CD8-positive, alpha-beta memory T cell (primary cell): ENCODE data around the gene PPP6R3. TPM values are rescaled to one million over a fixed set of nuclear protein-coding genes. Genes with fewer than 3 reads are reported as not detected.
"Not testable (repeated sequence)": the region's sequence is repeated elsewhere in the genome, so short reads cannot be mapped to it uniquely, and the experiment has no call there.

Experiments
- CTCF ChIA-PET: fragments of 350-600 bp; sonication (Branson Sonifier 250); formaldehyde crosslinking; loops from one replicate; lab custom pipeline; 2021; ENCODE audit warnings: antibody characterized with exemption; lab: Charles Lee
- POLR2A ChIA-PET: fragments of 350-600 bp; sonication (Branson Sonifier 250); formaldehyde crosslinking; loops from one replicate; lab custom pipeline; 2021; ENCODE audit warnings: antibody characterized with exemption; lab: Charles Lee
- DNase-seq, 5 donors: peaks; one replicate each; pipeline versions ENCODE4 v3.0.0 to v3.0.0-alpha.2; 2020 to 2022; ENCODE audit warnings: mixed read lengths in 1 of 5
- H3K27ac ChIP-seq: one replicate; pipeline ENCODE4 v1.7.0; 2013; ENCODE audit warnings: low read depth, mild to moderate bottlenecking, low read length, moderate library complexity
- H3K27me3 ChIP-seq: 2 replicates; pipeline ENCODE4 v1.7.0; 2013; ENCODE audit warnings: low read length, mild to moderate bottlenecking; ENCODE audit not compliant: insufficient read depth, poor library complexity, severe bottlenecking
- H3K36me3 ChIP-seq: 2 replicates; pipeline ENCODE4 v1.7.0; 2013; ENCODE audit warnings: mild to moderate bottlenecking, low read length, moderate library complexity; ENCODE audit not compliant: insufficient read depth
- H3K4me1 ChIP-seq: 2 replicates; pipeline ENCODE4 v1.7.0; 2013; ENCODE audit warnings: mild to moderate bottlenecking, low read length, moderate library complexity; ENCODE audit not compliant: insufficient read depth
- H3K4me3 ChIP-seq: 2 replicates; pipeline ENCODE4 v1.7.0; 2013; ENCODE audit warnings: mild to moderate bottlenecking, low read length
- H3K9me3 ChIP-seq: 2 replicates; pipeline ENCODE4 v1.7.0; 2013; ENCODE audit warnings: mild to moderate bottlenecking, low read length
- H3K27ac Mint-ChIP-seq, 8 donors: one replicate each; pipeline ENCODE4 v1.8.0; 2020 to 2021; ENCODE audit warnings: mixed read lengths in 8 of 8, mild to moderate bottlenecking in 6 of 8, inconsistent platforms in 3 of 8, moderate library complexity in 3 of 8
- H3K27me3 Mint-ChIP-seq, 2 donors: one replicate each; pipeline ENCODE4 v1.8.0; 2020 to 2021; ENCODE audit warnings: mixed read lengths in 2 of 2, mild to moderate bottlenecking in 1 of 2, moderate library complexity in 1 of 2
- H3K36me3 Mint-ChIP-seq, 3 donors: one replicate each; pipeline ENCODE4 v1.8.0; 2020 to 2021; ENCODE audit warnings: mixed read lengths in 3 of 3, inconsistent platforms in 1 of 3, mild to moderate bottlenecking in 1 of 3
- H3K4me1 Mint-ChIP-seq, 3 donors: one replicate each; pipeline ENCODE4 v1.8.0; 2020 to 2021; ENCODE audit warnings: mixed read lengths in 3 of 3, inconsistent platforms in 1 of 3, mild to moderate bottlenecking in 1 of 3
- H3K4me3 Mint-ChIP-seq, 7 donors: one replicate each; pipeline ENCODE4 v1.8.0; 2020 to 2021; ENCODE audit warnings: mixed read lengths in 7 of 7, mild to moderate bottlenecking in 6 of 7, moderate library complexity in 4 of 7, inconsistent platforms in 2 of 7
- H3K9me3 Mint-ChIP-seq, 5 donors: one replicate each; pipeline ENCODE4 v1.8.0; 2020 to 2022; ENCODE audit warnings: mixed read lengths in 5 of 5, mild to moderate bottlenecking in 3 of 5, moderate library complexity in 2 of 5, inconsistent platforms in 1 of 5
- polyA plus RNA-seq: library from polyadenylated mRNA; unstranded; fragments of 300-500 nt; fragmentation: Illumina TruSeq; gene quantifications from one replicate; pipeline ENCODE4 v1.2.3, GENCODE V29; 2021
- total RNA-seq, 2 experiments: library from RNA; stranded (reverse); gene quantifications; one replicate each; pipeline ENCODE4 v1.2.3, GENCODE V29; 2021

PPP6R3 gene
- total and polyA plus RNA-seq, 3 experiments from 2014 or later = 49.3 to 119 (median 118) TPM

DNA sequence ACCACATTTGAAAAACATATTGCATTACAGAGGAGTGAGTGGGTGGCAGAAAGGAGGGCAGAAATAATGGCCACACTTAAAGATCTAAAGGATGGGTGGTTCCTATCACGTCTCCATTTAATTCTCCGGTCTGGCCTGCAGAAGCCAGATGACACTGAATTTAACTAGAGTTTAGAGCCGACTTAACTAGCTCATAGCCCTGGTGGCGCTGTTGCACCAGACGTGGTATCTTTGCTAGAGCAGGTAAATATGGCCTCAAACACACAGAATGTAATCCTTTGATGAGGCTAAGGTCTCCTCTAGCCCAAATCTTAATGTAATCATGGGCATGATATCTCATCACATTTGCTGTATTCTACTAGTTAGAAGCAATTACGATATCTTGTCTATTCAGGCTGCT lies 172.2 kb downstream of the PPP6R3 start:
- no peak overlapping the region for H3K4me3 Mint-ChIP-seq
- no peak overlapping the region for H3K27ac Mint-ChIP-seq
- peaks cover 11 to 27% of the 10 kb centered on the region in 2 donors for H3K27me3 Mint-ChIP-seq
- H3K9me3 Mint-ChIP-seq = no peaks in the 10 kb centered on the region
- H3K36me3 Mint-ChIP-seq = no peaks in the 10 kb centered on the region
- ChIA-PET CTCF (no interaction called here), POLR2A (no interaction called here)
- H3K9me3 ChIP-seq = no peaks in the 10 kb centered on the region
- no peaks in the 10 kb centered on the region for H3K36me3 ChIP-seq
- H3K27me3 ChIP-seq = no peaks in the 10 kb centered on the region
- peak; percentile 8 to 55 (median 10) for DNase-seq
- no peak overlapping the region for H3K4me3 ChIP-seq
- no peaks in the 10 kb centered on the region for H3K4me1 ChIP-seq
- H3K4me1 Mint-ChIP-seq = no peaks in the 10 kb centered on the region
- no peak overlapping the region for H3K27ac ChIP-seq

DNA sequence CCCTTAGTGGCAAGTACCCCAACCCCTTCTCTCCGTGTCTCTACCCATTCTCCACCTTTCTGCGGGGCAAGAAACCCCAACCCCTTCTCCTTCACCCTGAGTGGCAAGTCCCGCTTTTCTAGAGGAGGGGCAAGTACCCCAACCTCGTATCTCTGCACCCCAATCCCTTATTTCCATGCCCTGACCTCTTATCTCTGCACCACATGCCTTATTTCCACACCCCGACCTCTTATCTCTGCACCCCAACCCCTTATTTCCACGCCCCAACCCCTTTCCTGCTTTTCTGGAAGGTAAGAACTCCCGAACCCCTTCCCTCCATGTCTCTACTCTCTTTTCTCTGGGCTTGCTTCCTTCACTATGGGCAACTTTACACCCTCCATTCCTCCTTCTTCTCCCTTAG lies 174.1 kb downstream of the PPP6R3 start:
- H3K4me3 Mint-ChIP-seq, H3K4me3 ChIP-seq, H3K4me1 ChIP-seq, CTCF ChIA-PET, H3K9me3 ChIP-seq, H3K36me3 Mint-ChIP-seq, H3K9me3 Mint-ChIP-seq, DNase-seq, H3K4me1 Mint-ChIP-seq, H3K36me3 ChIP-seq, H3K27ac Mint-ChIP-seq, H3K27me3 ChIP-seq, POLR2A ChIA-PET, H3K27ac ChIP-seq: not testable (repeated sequence)
- peaks cover 13 to 37% of the 10 kb centered on the region in 2 donors for H3K27me3 Mint-ChIP-seq

DNA sequence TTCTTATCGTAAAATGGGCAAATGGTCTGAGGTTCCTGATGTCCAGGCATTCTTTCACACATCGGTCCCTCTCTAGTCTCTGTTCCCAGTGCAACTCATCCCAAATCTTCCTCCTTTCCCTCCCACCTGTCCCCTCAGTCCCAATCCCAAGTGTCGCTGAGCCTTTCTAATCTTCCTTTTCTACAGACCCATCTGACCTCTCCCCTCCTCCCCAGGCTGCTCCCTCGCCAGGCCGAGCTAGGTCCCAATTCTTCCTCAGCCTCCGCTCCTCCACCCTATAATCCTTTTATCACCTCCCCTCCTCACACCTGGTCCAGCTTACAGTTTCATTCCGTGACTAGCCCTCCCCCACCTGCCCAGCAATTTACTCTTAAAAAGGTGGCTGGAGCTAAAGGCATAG lies 174.6 kb downstream of the PPP6R3 start:
- POLR2A ChIA-PET, H3K9me3 ChIP-seq, H3K36me3 ChIP-seq, H3K4me3 Mint-ChIP-seq, H3K36me3 Mint-ChIP-seq, H3K9me3 Mint-ChIP-seq, H3K4me1 ChIP-seq, H3K27ac Mint-ChIP-seq, CTCF ChIA-PET, H3K27ac ChIP-seq, H3K27me3 ChIP-seq, H3K4me1 Mint-ChIP-seq, H3K4me3 ChIP-seq, DNase-seq: not testable (repeated sequence)
- H3K27me3 Mint-ChIP-seq = peaks cover 13 to 41% of the 10 kb centered on the region in 2 donors

DNA sequence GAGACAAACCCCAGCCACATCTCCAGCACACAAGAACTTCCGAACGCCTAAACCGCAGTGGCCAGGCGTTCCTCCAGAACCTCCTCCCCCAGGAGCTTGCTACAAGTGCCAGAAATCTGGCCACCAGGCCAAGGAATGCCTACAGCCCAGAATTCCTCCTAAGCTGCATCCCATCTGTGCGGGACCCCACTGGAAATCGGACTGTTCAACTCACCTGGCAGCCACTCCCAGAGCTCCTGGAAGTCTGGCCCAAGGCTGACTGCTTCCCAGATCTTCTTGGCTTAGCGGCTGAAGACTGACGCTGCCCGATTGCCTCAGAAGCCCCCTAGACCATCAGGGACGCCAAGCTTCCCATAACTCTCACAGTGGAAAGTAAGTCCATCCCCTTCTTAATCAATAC lies 175.3 kb downstream of the PPP6R3 start:
- DNase-seq, CTCF ChIA-PET, H3K4me1 Mint-ChIP-seq, H3K4me3 Mint-ChIP-seq, H3K4me1 ChIP-seq, H3K27ac Mint-ChIP-seq, H3K9me3 ChIP-seq, H3K9me3 Mint-ChIP-seq, H3K27ac ChIP-seq, H3K27me3 ChIP-seq, H3K36me3 Mint-ChIP-seq, H3K36me3 ChIP-seq, POLR2A ChIA-PET, H3K4me3 ChIP-seq: not testable (repeated sequence)
- H3K27me3 Mint-ChIP-seq = peaks cover 13 to 48% of the 10 kb centered on the region in 2 donors

DNA sequence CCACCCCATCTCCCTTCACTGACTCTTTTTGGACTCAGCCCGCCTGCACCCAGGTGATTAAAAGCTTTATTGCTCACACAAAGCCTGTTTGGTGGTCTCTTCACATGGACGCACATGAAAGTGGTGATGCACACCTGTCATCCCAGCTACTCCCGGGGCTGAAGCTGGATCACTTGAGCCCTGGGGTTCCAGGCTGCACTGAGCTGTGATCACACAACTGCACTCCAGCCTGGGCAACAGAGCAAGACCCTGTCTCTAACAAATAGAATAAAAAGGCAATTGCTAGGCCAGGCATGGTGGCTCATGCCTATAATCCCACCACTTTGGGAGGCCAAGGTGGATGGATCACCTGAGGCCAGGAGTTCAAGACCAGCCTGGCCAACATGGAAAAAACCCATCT lies 178.8 kb downstream of the PPP6R3 start:
- H3K4me3 ChIP-seq, H3K9me3 Mint-ChIP-seq, H3K4me1 Mint-ChIP-seq, DNase-seq, H3K4me1 ChIP-seq, POLR2A ChIA-PET, H3K9me3 ChIP-seq, H3K4me3 Mint-ChIP-seq, H3K27me3 ChIP-seq, H3K36me3 ChIP-seq, CTCF ChIA-PET, H3K27ac ChIP-seq, H3K27ac Mint-ChIP-seq, H3K36me3 Mint-ChIP-seq: not testable (repeated sequence)
- H3K27me3 Mint-ChIP-seq = peaks cover 24 to 49% of the 10 kb centered on the region in 2 donors

DNA sequence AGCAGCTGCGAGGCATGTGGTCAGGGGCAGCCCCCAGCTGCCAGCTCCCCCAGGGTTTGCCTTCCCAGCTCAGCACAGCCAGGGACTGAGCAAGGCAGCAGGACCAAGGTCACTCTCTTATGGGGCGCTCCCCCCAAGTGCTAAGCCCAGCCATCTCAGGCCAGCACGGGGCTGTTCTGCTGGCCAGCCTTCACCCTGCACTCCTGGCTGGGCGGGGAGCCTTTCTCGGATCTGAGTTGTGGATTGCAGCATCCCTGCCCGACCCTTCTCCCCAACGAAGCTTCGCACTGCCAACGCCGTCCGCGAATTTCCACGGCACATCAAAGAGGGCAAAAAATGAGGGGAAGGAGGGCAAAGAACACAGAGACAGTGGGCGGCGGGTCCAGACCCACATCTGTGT lies 181.3 kb downstream of the PPP6R3 start:
- Histone ChIP-seq H3K27me3 (no peaks in the 10 kb centered on the region), H3K36me3 (no peaks in the 10 kb centered on the region), H3K4me1 (no peaks in the 10 kb centered on the region), H3K27ac (no peak overlapping the region), H3K9me3 (no peaks in the 10 kb centered on the region), H3K4me3 (no peak overlapping the region)
- DNase-seq = no peak
- POLR2A ChIA-PET = no interaction called here
- Mint-ChIP-seq H3K36me3 (no peaks in the 10 kb centered on the region), H3K9me3 (peaks cover 4 to 10% (median 7%) of the 10 kb centered on the region in 5 donors), H3K27me3 (peaks cover 14 to 33% of the 10 kb centered on the region in 2 donors), H3K4me1 (no peaks in the 10 kb centered on the region), H3K27ac (no peak overlapping the region), H3K4me3 (no peak overlapping the region)
- CTCF ChIA-PET = no interaction called here

DNA sequence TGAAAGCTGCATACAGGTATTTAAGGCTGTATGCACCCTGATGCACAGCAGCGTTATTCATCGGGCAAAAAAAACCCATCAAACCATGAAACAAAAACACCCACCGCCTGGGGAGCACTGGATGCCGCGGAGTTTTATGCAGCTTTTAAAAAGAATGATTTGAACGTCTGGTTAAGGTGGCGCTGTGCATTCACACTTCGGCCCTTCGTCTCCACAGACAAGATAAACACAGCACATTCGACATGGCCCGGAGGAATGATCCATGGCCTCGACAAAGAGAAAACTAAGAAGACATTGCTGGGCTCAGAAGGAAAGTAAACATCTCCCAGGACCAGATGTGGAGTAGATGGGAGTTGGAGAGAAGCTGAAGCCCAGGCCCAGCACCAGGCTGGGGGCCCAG lies 183.0 kb downstream of the PPP6R3 start:
- CTCF ChIA-PET = no interaction called here
- Histone ChIP-seq H3K36me3 (no peaks in the 10 kb centered on the region), H3K4me1 (no peaks in the 10 kb centered on the region), H3K9me3 (no peaks in the 10 kb centered on the region), H3K4me3 (no peak overlapping the region), H3K27me3 (no peaks in the 10 kb centered on the region), H3K27ac (no peak overlapping the region)
- Mint-ChIP-seq H3K4me1 (no peaks in the 10 kb centered on the region), H3K27ac (peak overlapping the region in 1 of 8 donors; percentile 84), H3K36me3 (peaks cover 0 to 4% (median 3%) of the 10 kb centered on the region in 3 donors), H3K9me3 (peaks cover 10 to 15% (median 14%) of the 10 kb centered on the region in 5 donors), H3K27me3 (peaks cover 16 to 23% of the 10 kb centered on the region in 2 donors), H3K4me3 (no peak overlapping the region)
- POLR2A ChIA-PET = no interaction called here
- DNase-seq = no peak

DNA sequence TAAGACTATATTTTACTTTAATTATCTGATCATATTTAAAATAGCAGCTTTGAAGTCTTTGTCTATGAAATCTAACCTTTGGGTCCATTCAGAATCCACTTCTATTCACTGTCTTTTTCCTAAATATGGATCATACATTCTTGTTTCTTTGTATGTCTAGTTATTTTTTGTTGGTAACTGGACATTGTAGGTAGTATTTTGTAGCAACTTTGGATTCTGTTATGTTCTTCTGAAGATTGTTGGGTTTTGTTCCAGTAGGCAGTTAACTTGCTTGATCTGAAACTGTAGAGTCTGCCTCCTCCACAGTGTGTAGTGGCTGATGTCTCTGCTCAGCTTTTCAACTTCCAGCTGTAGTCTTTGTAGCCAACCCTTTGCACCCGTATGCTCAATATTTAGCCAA lies 186.3 kb downstream of the PPP6R3 start:
- Histone ChIP-seq H3K27me3 (no peaks in the 10 kb centered on the region), H3K4me3 (no peak overlapping the region), H3K4me1 (no peaks in the 10 kb centered on the region), H3K36me3 (no peaks in the 10 kb centered on the region), H3K27ac (no peak overlapping the region), H3K9me3 (no peaks in the 10 kb centered on the region)
- no peak overlapping the region for H3K4me3 Mint-ChIP-seq
- H3K9me3 Mint-ChIP-seq = peaks cover 10 to 15% (median 14%) of the 10 kb centered on the region in 5 donors
- H3K4me1 Mint-ChIP-seq = no peaks in the 10 kb centered on the region
- CTCF ChIA-PET = no interaction called here
- no peak for DNase-seq
- H3K27me3 Mint-ChIP-seq = peaks cover 13 to 16% of the 10 kb centered on the region in 2 donors
- H3K36me3 Mint-ChIP-seq = peaks cover 0 to 4% (median 3%) of the 10 kb centered on the region in 3 donors
- POLR2A ChIA-PET = no interaction called here
- H3K27ac Mint-ChIP-seq = no peak overlapping the region
